Natural killer cell (primary cell): ENCODE measurements around the gene MLF1. TPM values are rescaled to one million over a fixed set of nuclear protein-coding genes. Genes with fewer than 3 reads are reported as not detected.

Experiments
- total RNA-seq, 4 donors: library from RNA; stranded (reverse); fragments of 120-200 nt in 1 of 4; gene quantifications; one replicate each; pipeline versions ENCODE4 v1.2.3 to v1.2.4, GENCODE V29; 2013 to 2022

Gene MLF1
- total RNA-seq, 3 donors from 2014 or later (not counting 1 experiment from before 2014, with no cell fraction given), result 2.8 to 5.3 (median 3.1) TPM

Other genes with a start within 250 kb of the MLF1 start
- 10 to 100 TPM; 38.4 to 55.5 (median 50.4) TPM for gene GFM1, start 73.3 kb downstream of the MLF1 start, total RNA-seq
- 1 to 10 TPM; 2.2 to 3.9 (median 3.5) TPM for gene LXN, start 101.5 kb downstream of the MLF1 start, total RNA-seq
- gene RARRES1, start 161.3 kb downstream of the MLF1 start, total RNA-seq, result not detected
- 10 to 100 TPM; 27.3 to 37.3 (median 33.6) TPM for gene MFSD1, start 230.9 kb downstream of the MLF1 start, total RNA-seq